Small intestine (tissue), 16 donors: ENCODE results near the gene ANKRD7. TPM values are rescaled to one million over a fixed set of nuclear protein-coding genes. Genes with fewer than 3 reads are reported as not detected.

Experiments
- DNase-seq, 2 donors: peaks; one replicate each; pipeline versions ENCODE4 v3.0.0 to v3.0.0-alpha.2; 2013
- FAIRE-seq: peaks from 2 replicates; lab custom pipeline; 2012; peaks lifted over from hg19 to GRCh38; lab: Jason Lieb, UNC
- H3K27ac ChIP-seq, 3 donors: one replicate each; pipeline ENCODE4 v1.5.1; 2013; ENCODE audit warnings: low read length in 2 of 3, mild to moderate bottlenecking in 2 of 3, control low read depth in 1 of 3, inconsistent platforms in 1 of 3, low read depth in 1 of 3, moderate library complexity in 1 of 3
- H3K27me3 ChIP-seq, 3 donors: one replicate each; pipeline ENCODE4 v1.6.1; 2013; ENCODE audit warnings: low read length in 3 of 3, inconsistent platforms in 1 of 3; ENCODE audit not compliant: control insufficient read depth in 3 of 3, insufficient read depth in 3 of 3
- H3K36me3 ChIP-seq, 3 donors: one replicate each; pipeline ENCODE4 v1.6.1; 2013; ENCODE audit warnings: low read length in 3 of 3, inconsistent platforms in 1 of 3, low read depth in 1 of 3, mild to moderate bottlenecking in 1 of 3, moderate library complexity in 1 of 3; ENCODE audit not compliant: control insufficient read depth in 3 of 3, insufficient read depth in 2 of 3
- H3K4me1 ChIP-seq, 3 donors: one replicate each; pipeline ENCODE4 v1.6.1; 2013; ENCODE audit warnings: low read length in 2 of 3, inconsistent platforms in 1 of 3, low read depth in 1 of 3, mild to moderate bottlenecking in 1 of 3, moderate library complexity in 1 of 3; ENCODE audit not compliant: control insufficient read depth in 3 of 3, insufficient read depth in 2 of 3
- H3K4me3 ChIP-seq, 3 donors: one replicate each; pipeline ENCODE4 v1.5.1; 2013; ENCODE audit warnings: low read length in 3 of 3, control low read depth in 1 of 3, inconsistent platforms in 1 of 3, low read depth in 1 of 3, mild to moderate bottlenecking in 1 of 3, moderate library complexity in 1 of 3
- H3K9me3 ChIP-seq, 2 donors: one replicate each; pipeline ENCODE4 v1.6.1; 2013; ENCODE audit warnings: low read depth in 1 of 2, low read length in 1 of 2; ENCODE audit not compliant: control insufficient read depth in 2 of 2, insufficient read depth in 1 of 2
- WGBS, 3 donors: extraction: QIAGEN DNeasy Blood & Tissue Kit; methylation state at CpG; one replicate each; pipeline ENCODE4 v1.1.7; 2013; 5-methylcytosine and 5-hydroxymethylcytosine counted together
- long read RNA-seq, 10 donors: transcript quantifications; one replicate each; lab custom pipeline, GENCODE V29; 2026
- polyA plus RNA-seq, 4 donors: library from polyadenylated mRNA; stranded (reverse) in 3 of 4; unstranded in 1 of 4; fragments of 200-250 nt in 3 of 4; fragments of 120-200 nt in 1 of 4; gene quantifications; one replicate each; pipeline versions ENCODE4 v1.2.1 to v1.2.3, GENCODE V29; 2013
- donor health status: healthy with polysubstance abuse.
- donor health status: control.
- donor health status: control.
- donor health status: Bipolar disorder and iron deficiency.
- donor health status: healthy.

Gene ANKRD7, protein sequence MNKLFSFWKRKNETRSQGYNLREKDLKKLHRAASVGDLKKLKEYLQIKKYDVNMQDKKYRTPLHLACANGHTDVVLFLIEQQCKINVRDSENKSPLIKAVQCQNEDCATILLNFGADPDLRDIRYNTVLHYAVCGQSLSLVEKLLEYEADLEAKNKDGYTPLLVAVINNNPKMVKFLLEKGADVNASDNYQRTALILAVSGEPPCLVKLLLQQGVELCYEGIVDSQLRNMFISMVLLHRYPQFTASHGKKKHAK
- polyA plus RNA-seq: under 1 TPM in 2 of 4 donors, not detected in 2; 0.12 to 0.38 TPM
- long read RNA-seq, donor 1: 0 reads
- long read RNA-seq, donor 2: 0 reads
- long read RNA-seq, donor 3: 0 reads
- long read RNA-seq, donor 4: 0 reads
- long read RNA-seq, donor 5: 0 reads
- long read RNA-seq, donor 6: 0 reads
- long read RNA-seq, donor 7: 0 reads
- long read RNA-seq, donor 8: 0 reads
- long read RNA-seq, donor 9: 0 reads
- long read RNA-seq, donor 10: 0 reads

DNA sequence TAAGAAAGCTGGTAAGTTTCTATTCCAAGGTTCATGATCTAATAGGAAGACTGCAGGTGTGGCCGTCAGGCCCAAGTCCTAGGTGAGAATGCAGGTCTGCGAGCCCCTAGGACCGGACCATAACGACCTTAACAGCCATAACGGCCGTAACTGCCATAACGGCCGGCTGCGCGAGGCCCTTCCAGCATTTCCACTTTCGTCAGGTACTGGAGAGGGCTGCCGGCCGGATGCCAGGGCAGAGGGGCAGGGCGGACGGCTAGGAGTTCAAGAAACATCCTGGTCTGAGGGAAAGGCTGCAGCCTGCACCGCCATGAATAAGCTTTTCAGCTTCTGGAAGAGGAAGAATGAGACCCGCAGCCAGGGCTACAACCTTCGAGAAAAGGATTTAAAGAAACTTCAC, at the start of gene ANKRD7:
ANKRD7 (plus strand) TSS at position 184 of the 400 bp plus-strand sequence; CDS start at position 311, 127 bp downstream.
- 92 to 95% (median 94%) methylated on average over 17 to 18 of the region's 18 CpGs for WGBS, 3 donors
- FAIRE-seq: no peak
- Histone ChIP-seq H3K4me3 (no peak within 1 kb of the TSS), H3K9me3 (no peaks in the 10 kb centered on the region), H3K27me3 (no peaks in the 10 kb centered on the region), H3K27ac (no peak within 1 kb of the TSS), H3K36me3 (no peaks in the 10 kb centered on the region), H3K4me1 (no peaks in the 10 kb centered on the region)
- no peak for DNase-seq

DNA sequence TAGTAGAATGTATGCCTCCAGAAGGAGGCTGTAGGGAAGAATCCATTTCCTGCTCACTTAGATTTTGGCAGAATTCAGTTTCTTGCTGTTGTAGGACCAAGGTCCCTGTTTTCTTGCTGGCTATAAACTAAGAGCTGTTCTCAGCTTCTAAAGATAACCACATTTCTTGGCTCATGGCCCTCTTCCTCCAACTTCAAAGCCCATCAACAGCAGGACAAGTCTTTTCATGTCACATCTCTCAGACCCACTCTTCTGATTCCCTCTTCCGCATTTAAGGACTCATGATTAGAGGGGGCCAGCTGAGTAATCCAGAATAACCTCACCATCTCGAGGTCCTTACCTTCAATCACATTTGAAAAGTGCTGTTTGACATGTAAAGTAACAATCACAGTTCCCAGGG, 48.8 kb upstream of the ANKRD7 start:
- WGBS, 3 donors: 47 to 70% (median 50%) methylated on average over 2 of the region's 2 CpGs

DNA sequence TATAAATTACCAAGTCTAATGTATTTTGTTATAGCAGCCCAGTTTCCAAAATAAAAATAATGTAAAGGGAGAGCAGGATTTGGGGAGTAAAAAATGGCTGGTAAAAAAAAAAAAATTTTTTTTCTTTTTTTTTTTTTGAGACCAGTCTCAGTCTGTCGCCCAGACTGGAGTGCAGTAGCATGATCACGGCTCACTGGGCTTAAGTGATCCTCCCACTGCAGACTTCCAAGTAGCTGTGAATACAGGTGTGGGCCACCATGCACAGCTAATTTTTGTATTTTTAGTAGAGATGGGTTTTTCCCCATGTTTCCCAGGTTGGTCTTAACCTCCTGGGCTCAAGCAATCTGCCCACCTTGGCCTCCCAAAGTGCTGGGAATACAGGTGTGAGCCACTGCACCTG, 45.3 kb upstream of the ANKRD7 start:
- Histone ChIP-seq H3K36me3 (no peaks in the 10 kb centered on the region), H3K9me3 (no peaks in the 10 kb centered on the region), H3K27me3 (no peaks in the 10 kb centered on the region), H3K4me3 (no peak overlapping the region), H3K4me1 (no peaks in the 10 kb centered on the region), H3K27ac (no peak overlapping the region)
- FAIRE-seq: no peak
- no peak for DNase-seq
- WGBS, 3 donors: 95 to 100% (median 95%) methylated on average over 2 of the region's 2 CpGs

More for the DNA sequence above, 48.8 kb upstream of the ANKRD7 start:
- FAIRE-seq: no peak
- Histone ChIP-seq H3K4me1 (no peaks in the 10 kb centered on the region), H3K27me3 (peaks cover 0 to 4% (median 0%) of the 10 kb centered on the region in 3 donors), H3K27ac (no peak overlapping the region), H3K9me3 (no peaks in the 10 kb centered on the region), H3K36me3 (no peaks in the 10 kb centered on the region), H3K4me3 (no peak overlapping the region)
- DNase-seq: no peak

GRCh38 chr7:118182593-118183427, 41.7 kb upstream of the ANKRD7 start:
- Histone ChIP-seq H3K27ac (peak overlapping the region; percentile 92 to 99 (median 94)), H3K9me3 (no peaks in the 10 kb centered on the region), H3K36me3 (no peaks in the 10 kb centered on the region), H3K27me3 (no peaks in the 10 kb centered on the region), H3K4me3 (peak overlapping the region; percentile 58 to 99 (median 76)), H3K4me1 (peaks cover 0 to 5% (median 4%) of the 10 kb centered on the region in 3 donors)
- 22 to 53% (median 38%) methylated on average over 13 of the region's 13 CpGs for WGBS, 3 donors
- DNase-seq (peak; percentile 28 to 55), FAIRE-seq (no peak)

GRCh38 chr7:118183428-118183785, 41.1 kb upstream of the ANKRD7 start:
- WGBS, 3 donors: 0% methylated on average over 15 of the region's 15 CpGs
- FAIRE-seq: no peak
- Histone ChIP-seq H3K36me3 (no peaks in the 10 kb centered on the region), H3K27ac (peak overlapping the region; percentile 92 to 99 (median 94)), H3K27me3 (no peaks in the 10 kb centered on the region), H3K4me3 (peak overlapping the region; percentile 58 to 99 (median 76)), H3K4me1 (peaks cover 0 to 5% (median 4%) of the 10 kb centered on the region in 3 donors), H3K9me3 (no peaks in the 10 kb centered on the region)
- DNase-seq: no peak

DNA sequence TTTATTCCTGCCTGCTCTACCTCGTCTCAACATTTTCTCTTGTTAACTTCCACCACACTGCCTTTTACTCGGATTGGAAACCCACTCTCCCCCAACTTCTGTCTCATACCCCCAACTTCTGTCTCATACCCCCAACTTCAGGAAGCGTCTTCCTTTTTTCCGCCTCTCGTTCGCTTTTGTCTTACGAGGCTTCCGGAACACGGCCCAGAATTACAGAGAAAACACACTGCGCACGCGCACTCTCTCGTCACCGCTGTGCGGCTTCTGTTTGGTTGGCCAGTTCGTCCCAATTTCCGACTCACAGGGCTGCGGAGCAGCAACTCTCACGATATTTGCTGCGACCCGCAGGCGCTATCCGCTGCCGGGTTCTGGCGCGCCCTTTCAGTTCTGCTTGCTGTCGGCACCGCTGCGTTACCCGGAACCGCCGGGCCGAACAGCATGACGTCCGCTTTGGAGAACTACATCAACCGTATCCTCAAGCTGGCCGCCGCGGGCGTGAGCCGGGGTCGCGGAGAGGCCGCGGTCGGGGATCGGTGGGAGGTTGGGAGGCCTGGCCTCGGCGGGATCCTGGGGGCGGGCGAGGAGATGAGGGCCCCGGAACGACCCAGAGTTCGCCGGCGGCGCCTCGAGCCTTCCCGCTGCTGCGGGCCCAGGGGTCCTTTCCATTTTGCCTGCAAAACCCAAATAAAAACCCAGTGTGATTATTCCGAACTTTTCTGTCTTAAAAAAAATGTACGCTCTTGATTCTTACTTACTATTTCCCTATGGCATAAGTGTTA, 40.5 kb upstream of the ANKRD7 start, which contains the start of gene LSM8:
LSM8 (plus strand) TSS at position 379 of the 779 bp plus-strand sequence; CDS start at position 439, 60 bp downstream.
- Histone ChIP-seq H3K4me3 (peak within 1 kb of the TSS; percentile 76 to 99 (median 88)), H3K27ac (peak within 1 kb of the TSS; percentile 92 to 99 (median 96)), H3K9me3 (no peaks in the 10 kb centered on the region), H3K36me3 (peaks cover 0 to 3% (median 0%) of the 10 kb centered on the region in 3 donors), H3K4me1 (peaks cover 0 to 5% (median 4%) of the 10 kb centered on the region in 3 donors), H3K27me3 (no peaks in the 10 kb centered on the region)
- WGBS, 3 donors: 0% methylated on average over 62 of the region's 62 CpGs
- DNase-seq (peak; percentile 99), FAIRE-seq (no peak)

GRCh38 chr7:118184565-118184940, 40.0 kb upstream of the ANKRD7 start:
- no peak for FAIRE-seq
- H3K27me3 ChIP-seq: no peaks in the 10 kb centered on the region
- 1 to 5% (median 3%) methylated on average over 10 of the region's 10 CpGs for WGBS, 3 donors

More at GRCh38 chr7:118184565-118184940, 40.0 kb upstream of the ANKRD7 start:
- peaks cover 0 to 9% (median 0%) of the 10 kb centered on the region in 3 donors for H3K36me3 ChIP-seq
- no peak for DNase-seq
- H3K9me3 ChIP-seq: no peaks in the 10 kb centered on the region
- H3K4me3 ChIP-seq: peak overlapping the region; percentile 76 to 99 (median 88)
- peaks cover 0 to 5% (median 4%) of the 10 kb centered on the region in 3 donors for H3K4me1 ChIP-seq
- H3K27ac ChIP-seq: peak overlapping the region; percentile 20 to 99 (median 92)
